HEK293 (cell line): Measurements from ENCODE around the gene PRKCE.

Source experiments
- CTCF ChIA-PET: fragments of 350-600 bp; formaldehyde crosslinking; extraction: SDS; loops from one replicate; lab custom pipeline; 2021; ENCODE audit warnings: antibody characterized with exemption; lab: Yijun Ruan, JAX
- POLR2A ChIA-PET: fragments of 300-600 bp; formaldehyde crosslinking; extraction: SDS; loops from one replicate; lab custom pipeline; 2020; ENCODE audit warnings: antibody characterized with exemption, inconsistent platforms; lab: Yijun Ruan, JAX
- H3K27ac ChIP-seq: fragments of 200-500 bp; sonication (Bioruptor generic); 2 replicates; pipeline ENCODE4 v1.5.1; 2014; ENCODE audit warnings: low read depth, low read length, control low read depth, inconsistent platforms; ENCODE audit errors: extremely low read depth
- H3K36me3 ChIP-seq, 2 experiments: fragments of 200-500 bp in 1 of 2; sonication (Bioruptor generic) in 1 of 2; 1 replicate in 1 of 2; 2 replicates in 1 of 2; pipeline ENCODE4 v1.5.1; 2014 to 2017; ENCODE audit warnings: inconsistent platforms in 2 of 2, low read length in 2 of 2; ENCODE audit not compliant: control insufficient read depth in 2 of 2, insufficient read depth in 1 of 2
- H3K4me1 ChIP-seq: fragments of 200-500 bp; sonication (Bioruptor generic); 2 replicates; pipeline ENCODE4 v1.5.1; 2014; ENCODE audit warnings: mild to moderate bottlenecking, low read length, inconsistent platforms; ENCODE audit not compliant: control insufficient read depth, insufficient read depth
- H3K4me3 ChIP-seq: 2 replicates; pipeline ENCODE4 v1.5.1; 2011; ENCODE audit warnings: low read depth, mild to moderate bottlenecking, control low read depth, low read length, moderate library complexity
- H3K9me3 ChIP-seq: fragments of 200-500 bp; sonication (Bioruptor generic); 2 replicates; pipeline ENCODE4 v1.5.1; 2014; ENCODE audit warnings: low read depth, low read length, inconsistent platforms; ENCODE audit not compliant: control insufficient read depth, insufficient read depth
- IKZF3 ChIP-seq: fragments of 450-650 bp; IDR thresholded peaks from 2 replicates; pipeline ENCODE4 v1.5.0; 2018; ENCODE audit warnings: missing biosample characterization, mild to moderate bottlenecking, missing genetic modification characterization, moderate library complexity
- KLF10 ChIP-seq: fragments of 450-650 bp; IDR thresholded peaks from 2 replicates; pipeline ENCODE4 v1.5.1; 2018; ENCODE audit warnings: missing biosample characterization, mild to moderate bottlenecking, missing genetic modification characterization
- KLF9 ChIP-seq: fragments of 450-650 bp; formaldehyde crosslinking; IDR thresholded peaks from 2 replicates; pipeline ENCODE4 v1.5.1; 2016; ENCODE audit warnings: missing biosample characterization, missing genetic modification characterization, low read depth
- PRDM1 ChIP-seq: fragments of 450-650 bp; formaldehyde crosslinking; IDR thresholded peaks from 2 replicates; pipeline ENCODE4; 2016; ENCODE audit warnings: missing biosample characterization, missing genetic modification characterization
- ZEB2 ChIP-seq: fragments of 450-650 bp; formaldehyde crosslinking; IDR thresholded peaks from 2 replicates; pipeline ENCODE4 v1.5.1; 2016; ENCODE audit warnings: missing biosample characterization, missing genetic modification characterization
- ZNF133 ChIP-seq: fragments of 450-650 bp; formaldehyde crosslinking; IDR thresholded peaks from 2 replicates; pipeline ENCODE4 v1.5.1; 2016; ENCODE audit warnings: missing biosample characterization, missing genetic modification characterization
- ZNF311 ChIP-seq: fragments of 450-650 bp; formaldehyde crosslinking; IDR thresholded peaks from 2 replicates; pipeline ENCODE4 v1.5.1; 2017; ENCODE audit warnings: missing biosample characterization, missing genetic modification characterization, borderline replicate concordance
- ZNF391 ChIP-seq: fragments of 450-650 bp; formaldehyde crosslinking; IDR thresholded peaks from 2 replicates; pipeline ENCODE4 v1.5.1; 2016; ENCODE audit warnings: low read depth, missing biosample characterization, missing genetic modification characterization, borderline replicate concordance
- ZNF555 ChIP-seq: fragments of 450-650 bp; formaldehyde crosslinking; conservative IDR thresholded peaks from 2 replicates; pipeline ENCODE4 v1.5.1; 2017; ENCODE audit warnings: missing biosample characterization, mild to moderate bottlenecking, missing genetic modification characterization, inconsistent platforms
- ZNF610 ChIP-seq: fragments of 450-650 bp; formaldehyde crosslinking; IDR thresholded peaks from 2 replicates; pipeline ENCODE4 v1.5.1; 2016; ENCODE audit warnings: missing biosample characterization, missing genetic modification characterization, borderline replicate concordance
- ZSCAN23 ChIP-seq: fragments of 450-650 bp; formaldehyde crosslinking; IDR thresholded peaks from 2 replicates; pipeline ENCODE4 v1.5.1; 2016; ENCODE audit warnings: missing biosample characterization, missing genetic modification characterization
- TF ChIP-seq, protein P1 (sequence below): fragments of 450-650 bp; formaldehyde crosslinking; IDR thresholded peaks from 2 replicates; pipeline ENCODE4 v1.5.1; 2017; ENCODE audit warnings: missing biosample characterization, missing genetic modification characterization
- TF ChIP-seq, protein P2 (sequence below): fragments of 450-650 bp; formaldehyde crosslinking; IDR thresholded peaks from 2 replicates; pipeline ENCODE4 v1.5.1; 2016; ENCODE audit warnings: missing biosample characterization, missing genetic modification characterization
- TF ChIP-seq, protein P3 (sequence below): fragments of 450-650 bp; formaldehyde crosslinking; IDR thresholded peaks from 2 replicates; pipeline ENCODE4 v1.5.0; 2017; ENCODE audit warnings: missing biosample characterization, missing genetic modification characterization, borderline replicate concordance
- TF ChIP-seq, protein P4 (sequence below): fragments of 450-650 bp; formaldehyde crosslinking; IDR thresholded peaks from 2 replicates; pipeline ENCODE4 v1.5.1; 2016; ENCODE audit warnings: missing biosample characterization, missing genetic modification characterization

Gene PRKCE

DNA sequence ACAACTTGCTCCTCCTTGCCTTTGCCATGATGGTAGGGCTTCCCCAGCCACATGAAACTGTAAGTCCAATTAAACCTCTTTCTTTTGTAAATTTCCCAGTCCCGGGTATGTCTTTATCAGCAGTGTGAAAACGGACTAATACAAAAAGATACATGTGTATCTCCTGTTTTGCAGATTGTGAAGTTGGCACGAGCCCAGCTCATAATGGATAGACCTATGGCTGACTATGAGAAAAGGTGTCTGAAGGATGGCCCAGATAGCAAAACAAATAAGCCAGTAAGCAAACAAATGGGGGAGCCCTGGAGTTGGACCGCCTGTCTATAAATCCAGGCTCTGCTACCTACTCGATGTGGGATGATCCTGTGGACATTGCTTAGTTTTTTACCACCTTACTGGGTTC lies 15.5 kb upstream of the PRKCE start (continued):
- no peak for TF ChIP-seq ZEB2
- TF ChIP-seq KLF9 (tag by site-specific recombination): no peak
- TF ChIP-seq, protein P1, sequence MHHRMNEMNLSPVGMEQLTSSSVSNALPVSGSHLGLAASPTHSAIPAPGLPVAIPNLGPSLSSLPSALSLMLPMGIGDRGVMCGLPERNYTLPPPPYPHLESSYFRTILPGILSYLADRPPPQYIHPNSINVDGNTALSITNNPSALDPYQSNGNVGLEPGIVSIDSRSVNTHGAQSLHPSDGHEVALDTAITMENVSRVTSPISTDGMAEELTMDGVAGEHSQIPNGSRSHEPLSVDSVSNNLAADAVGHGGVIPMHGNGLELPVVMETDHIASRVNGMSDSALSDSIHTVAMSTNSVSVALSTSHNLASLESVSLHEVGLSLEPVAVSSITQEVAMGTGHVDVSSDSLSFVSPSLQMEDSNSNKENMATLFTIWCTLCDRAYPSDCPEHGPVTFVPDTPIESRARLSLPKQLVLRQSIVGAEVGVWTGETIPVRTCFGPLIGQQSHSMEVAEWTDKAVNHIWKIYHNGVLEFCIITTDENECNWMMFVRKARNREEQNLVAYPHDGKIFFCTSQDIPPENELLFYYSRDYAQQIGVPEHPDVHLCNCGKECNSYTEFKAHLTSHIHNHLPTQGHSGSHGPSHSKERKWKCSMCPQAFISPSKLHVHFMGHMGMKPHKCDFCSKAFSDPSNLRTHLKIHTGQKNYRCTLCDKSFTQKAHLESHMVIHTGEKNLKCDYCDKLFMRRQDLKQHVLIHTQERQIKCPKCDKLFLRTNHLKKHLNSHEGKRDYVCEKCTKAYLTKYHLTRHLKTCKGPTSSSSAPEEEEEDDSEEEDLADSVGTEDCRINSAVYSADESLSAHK (tag by site-specific recombination): no peak
- no peak for TF ChIP-seq IKZF3 (tag by site-specific recombination)
- TF ChIP-seq, protein P2, sequence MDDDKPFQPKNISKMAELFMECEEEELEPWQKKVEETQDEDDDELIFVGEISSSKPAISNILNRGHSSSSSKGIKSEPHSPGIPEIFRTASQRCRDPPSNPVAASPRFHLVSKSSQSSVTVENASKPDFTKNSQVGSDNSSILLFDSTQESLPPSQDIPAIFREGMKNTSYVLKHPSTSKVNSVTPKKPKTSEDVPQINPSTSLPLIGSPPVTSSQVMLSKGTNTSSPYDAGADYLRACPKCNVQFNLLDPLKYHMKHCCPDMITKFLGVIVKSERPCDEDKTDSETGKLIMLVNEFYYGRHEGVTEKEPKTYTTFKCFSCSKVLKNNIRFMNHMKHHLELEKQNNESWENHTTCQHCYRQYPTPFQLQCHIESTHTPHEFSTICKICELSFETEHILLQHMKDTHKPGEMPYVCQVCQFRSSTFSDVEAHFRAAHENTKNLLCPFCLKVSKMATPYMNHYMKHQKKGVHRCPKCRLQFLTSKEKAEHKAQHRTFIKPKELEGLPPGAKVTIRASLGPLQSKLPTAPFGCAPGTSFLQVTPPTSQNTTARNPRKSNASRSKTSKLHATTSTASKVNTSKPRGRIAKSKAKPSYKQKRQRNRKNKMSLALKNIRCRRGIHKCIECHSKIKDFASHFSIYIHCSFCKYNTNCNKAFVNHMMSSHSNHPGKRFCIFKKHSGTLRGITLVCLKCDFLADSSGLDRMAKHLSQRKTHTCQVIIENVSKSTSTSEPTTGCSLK (tag by site-specific recombination): no peak
- TF ChIP-seq ZSCAN23 (tag by site-specific recombination): no peak

DNA sequence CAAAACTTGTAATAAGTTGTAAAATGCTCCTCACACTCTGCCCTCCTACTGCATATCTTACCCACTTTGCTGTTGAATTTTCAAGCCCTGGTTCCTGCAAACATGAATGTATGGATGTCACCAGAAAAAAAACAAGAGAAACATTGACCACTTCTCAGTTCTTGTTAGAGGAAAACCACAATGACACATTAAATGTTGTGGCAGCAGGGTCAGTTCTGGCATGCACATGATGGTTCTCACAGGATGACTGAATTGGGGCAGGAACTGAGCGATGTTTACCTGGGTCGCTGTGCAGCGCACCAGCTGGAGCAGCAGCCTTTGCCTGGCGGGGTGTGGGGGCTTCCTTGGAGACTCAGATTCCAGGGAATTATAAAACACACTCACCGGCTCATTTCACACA lies 14.0 kb upstream of the PRKCE start:
- Histone ChIP-seq H3K4me1 (no peaks in the 10 kb centered on the region), H3K27ac (no peak overlapping the region), H3K4me3 (no peak overlapping the region), H3K9me3 (no peaks in the 10 kb centered on the region), H3K36me3 (no peaks in the 10 kb centered on the region)
- TF ChIP-seq ZNF610 (tag by site-specific recombination) (no peak), ZNF133 (tag by site-specific recombination) (no peak), ZNF391 (tag by site-specific recombination) (no peak), ZNF311 (tag by site-specific recombination) (no peak), ZNF555 (tag by site-specific recombination) (no peak), KLF10 (tag by site-specific recombination) (no peak), PRDM1 (tag by site-specific recombination) (no peak)
- TF ChIP-seq, protein P3, sequence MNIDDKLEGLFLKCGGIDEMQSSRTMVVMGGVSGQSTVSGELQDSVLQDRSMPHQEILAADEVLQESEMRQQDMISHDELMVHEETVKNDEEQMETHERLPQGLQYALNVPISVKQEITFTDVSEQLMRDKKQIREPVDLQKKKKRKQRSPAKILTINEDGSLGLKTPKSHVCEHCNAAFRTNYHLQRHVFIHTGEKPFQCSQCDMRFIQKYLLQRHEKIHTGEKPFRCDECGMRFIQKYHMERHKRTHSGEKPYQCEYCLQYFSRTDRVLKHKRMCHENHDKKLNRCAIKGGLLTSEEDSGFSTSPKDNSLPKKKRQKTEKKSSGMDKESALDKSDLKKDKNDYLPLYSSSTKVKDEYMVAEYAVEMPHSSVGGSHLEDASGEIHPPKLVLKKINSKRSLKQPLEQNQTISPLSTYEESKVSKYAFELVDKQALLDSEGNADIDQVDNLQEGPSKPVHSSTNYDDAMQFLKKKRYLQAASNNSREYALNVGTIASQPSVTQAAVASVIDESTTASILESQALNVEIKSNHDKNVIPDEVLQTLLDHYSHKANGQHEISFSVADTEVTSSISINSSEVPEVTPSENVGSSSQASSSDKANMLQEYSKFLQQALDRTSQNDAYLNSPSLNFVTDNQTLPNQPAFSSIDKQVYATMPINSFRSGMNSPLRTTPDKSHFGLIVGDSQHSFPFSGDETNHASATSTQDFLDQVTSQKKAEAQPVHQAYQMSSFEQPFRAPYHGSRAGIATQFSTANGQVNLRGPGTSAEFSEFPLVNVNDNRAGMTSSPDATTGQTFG: no peak
- TF ChIP-seq, protein P4, sequence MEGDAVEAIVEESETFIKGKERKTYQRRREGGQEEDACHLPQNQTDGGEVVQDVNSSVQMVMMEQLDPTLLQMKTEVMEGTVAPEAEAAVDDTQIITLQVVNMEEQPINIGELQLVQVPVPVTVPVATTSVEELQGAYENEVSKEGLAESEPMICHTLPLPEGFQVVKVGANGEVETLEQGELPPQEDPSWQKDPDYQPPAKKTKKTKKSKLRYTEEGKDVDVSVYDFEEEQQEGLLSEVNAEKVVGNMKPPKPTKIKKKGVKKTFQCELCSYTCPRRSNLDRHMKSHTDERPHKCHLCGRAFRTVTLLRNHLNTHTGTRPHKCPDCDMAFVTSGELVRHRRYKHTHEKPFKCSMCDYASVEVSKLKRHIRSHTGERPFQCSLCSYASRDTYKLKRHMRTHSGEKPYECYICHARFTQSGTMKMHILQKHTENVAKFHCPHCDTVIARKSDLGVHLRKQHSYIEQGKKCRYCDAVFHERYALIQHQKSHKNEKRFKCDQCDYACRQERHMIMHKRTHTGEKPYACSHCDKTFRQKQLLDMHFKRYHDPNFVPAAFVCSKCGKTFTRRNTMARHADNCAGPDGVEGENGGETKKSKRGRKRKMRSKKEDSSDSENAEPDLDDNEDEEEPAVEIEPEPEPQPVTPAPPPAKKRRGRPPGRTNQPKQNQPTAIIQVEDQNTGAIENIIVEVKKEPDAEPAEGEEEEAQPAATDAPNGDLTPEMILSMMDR (tag by site-specific recombination): no peak
- CTCF ChIA-PET: interaction anchor here (0.7 kb wide), 1 partner anchor 13 kb away, joined by 3 read pairs; no protein-coding TSS in a partner anchor
- POLR2A ChIA-PET: no interaction called here
